ENCODE measurements around the gene EXOC4.

GRCh38 chr7:133682364-133683181 is 429.7 kb downstream of the EXOC4 start:
- TF ChIP-seq EZH2phosphoT487 (IDR thresholded peaks at IDR 0.05; ENCODE audit: borderline replicate concordance) (no peak), CTCF (conservative IDR thresholded peaks at IDR 0.05; ENCODE audit: low read length) (no peak)
